Medulla oblongata (tissue), 1 donor: ENCODE data around the gene DBN1.

Experiments used
- DNase-seq: peaks from one replicate; pipeline ENCODE4 v3.0.0-alpha.2; 2015; ENCODE audit errors: extremely low spot score

Gene DBN1

GRCh38 chr5:177443144-177443983 is 30.1 kb downstream of the DBN1 start:
- DNase-seq: no peak

GRCh38 chr5:177442066-177442826 is 31.2 kb downstream of the DBN1 start:
- DNase-seq: no peak

GRCh38 chr5:177440990-177441780 is 32.2 kb downstream of the DBN1 start:
- DNase-seq: no peak

- DNase-seq: no peak
Measured at GRCh38 chr5:177440211-177440989, 33.0 kb downstream of the DBN1 start.

GRCh38 chr5:177439518-177440053 is 33.8 kb downstream of the DBN1 start:
- no peak for DNase-seq

- no peak for DNase-seq
Measured at GRCh38 chr5:177438468-177438867, 35.0 kb downstream of the DBN1 start.

GRCh38 chr5:177437623-177438022 is 35.8 kb downstream of the DBN1 start:
- no peak for DNase-seq

GRCh38 chr5:177435847-177436536 is 37.4 kb downstream of the DBN1 start:
- DNase-seq: no peak

GRCh38 chr5:177434942-177435738 is 38.3 kb downstream of the DBN1 start:
- no peak for DNase-seq

GRCh38 chr5:177434437-177434836 is 39.0 kb downstream of the DBN1 start:
- no peak for DNase-seq

- no peak for DNase-seq
Measured at GRCh38 chr5:177433658-177434217, 39.7 kb downstream of the DBN1 start.

GRCh38 chr5:177432839-177433657 is 40.4 kb downstream of the DBN1 start:
- no peak for DNase-seq

GRCh38 chr5:177432143-177432838 is 41.1 kb downstream of the DBN1 start:
- peak; percentile 51 for DNase-seq

GRCh38 chr5:177431317-177432142 is 41.9 kb downstream of the DBN1 start:
- DNase-seq: no peak

GRCh38 chr5:177430972-177431316 is 42.5 kb downstream of the DBN1 start:
- no peak for DNase-seq

- no peak for DNase-seq
Measured at GRCh38 chr5:177430140-177430951, 43.1 kb downstream of the DBN1 start.
